ENCODE results near the gene ZNF438.

DNA sequence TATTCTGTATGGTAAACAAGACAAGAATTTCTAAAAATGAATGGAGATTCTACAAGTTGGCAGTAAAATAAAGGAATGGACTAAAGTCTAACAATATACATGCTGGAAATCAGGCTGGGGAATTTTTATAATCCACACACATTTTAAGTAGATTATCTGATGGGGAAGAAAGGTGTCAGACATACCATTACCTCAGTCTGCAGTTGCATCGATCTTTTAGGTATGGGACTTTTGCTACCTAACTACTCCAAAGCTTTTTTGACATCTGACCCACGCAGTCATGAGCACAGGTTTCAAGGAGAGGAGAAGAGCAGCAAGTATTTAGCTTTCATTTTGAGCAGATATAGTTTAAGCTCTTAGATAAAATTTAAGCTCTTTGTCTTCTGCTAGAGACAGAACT lies 113.0 kb downstream of the ZNF438 start:
- TF ChIP-seq, protein P1, sequence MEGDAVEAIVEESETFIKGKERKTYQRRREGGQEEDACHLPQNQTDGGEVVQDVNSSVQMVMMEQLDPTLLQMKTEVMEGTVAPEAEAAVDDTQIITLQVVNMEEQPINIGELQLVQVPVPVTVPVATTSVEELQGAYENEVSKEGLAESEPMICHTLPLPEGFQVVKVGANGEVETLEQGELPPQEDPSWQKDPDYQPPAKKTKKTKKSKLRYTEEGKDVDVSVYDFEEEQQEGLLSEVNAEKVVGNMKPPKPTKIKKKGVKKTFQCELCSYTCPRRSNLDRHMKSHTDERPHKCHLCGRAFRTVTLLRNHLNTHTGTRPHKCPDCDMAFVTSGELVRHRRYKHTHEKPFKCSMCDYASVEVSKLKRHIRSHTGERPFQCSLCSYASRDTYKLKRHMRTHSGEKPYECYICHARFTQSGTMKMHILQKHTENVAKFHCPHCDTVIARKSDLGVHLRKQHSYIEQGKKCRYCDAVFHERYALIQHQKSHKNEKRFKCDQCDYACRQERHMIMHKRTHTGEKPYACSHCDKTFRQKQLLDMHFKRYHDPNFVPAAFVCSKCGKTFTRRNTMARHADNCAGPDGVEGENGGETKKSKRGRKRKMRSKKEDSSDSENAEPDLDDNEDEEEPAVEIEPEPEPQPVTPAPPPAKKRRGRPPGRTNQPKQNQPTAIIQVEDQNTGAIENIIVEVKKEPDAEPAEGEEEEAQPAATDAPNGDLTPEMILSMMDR (IDR thresholded peaks at IDR 0.05), result no peak
- no peak for TF ChIP-seq POLR2A (IDR thresholded peaks at IDR 0.05)

Measured in prostate gland (tissue), 2 donors.